ENCODE data around the gene INF2.

INF2 gene

DNA sequence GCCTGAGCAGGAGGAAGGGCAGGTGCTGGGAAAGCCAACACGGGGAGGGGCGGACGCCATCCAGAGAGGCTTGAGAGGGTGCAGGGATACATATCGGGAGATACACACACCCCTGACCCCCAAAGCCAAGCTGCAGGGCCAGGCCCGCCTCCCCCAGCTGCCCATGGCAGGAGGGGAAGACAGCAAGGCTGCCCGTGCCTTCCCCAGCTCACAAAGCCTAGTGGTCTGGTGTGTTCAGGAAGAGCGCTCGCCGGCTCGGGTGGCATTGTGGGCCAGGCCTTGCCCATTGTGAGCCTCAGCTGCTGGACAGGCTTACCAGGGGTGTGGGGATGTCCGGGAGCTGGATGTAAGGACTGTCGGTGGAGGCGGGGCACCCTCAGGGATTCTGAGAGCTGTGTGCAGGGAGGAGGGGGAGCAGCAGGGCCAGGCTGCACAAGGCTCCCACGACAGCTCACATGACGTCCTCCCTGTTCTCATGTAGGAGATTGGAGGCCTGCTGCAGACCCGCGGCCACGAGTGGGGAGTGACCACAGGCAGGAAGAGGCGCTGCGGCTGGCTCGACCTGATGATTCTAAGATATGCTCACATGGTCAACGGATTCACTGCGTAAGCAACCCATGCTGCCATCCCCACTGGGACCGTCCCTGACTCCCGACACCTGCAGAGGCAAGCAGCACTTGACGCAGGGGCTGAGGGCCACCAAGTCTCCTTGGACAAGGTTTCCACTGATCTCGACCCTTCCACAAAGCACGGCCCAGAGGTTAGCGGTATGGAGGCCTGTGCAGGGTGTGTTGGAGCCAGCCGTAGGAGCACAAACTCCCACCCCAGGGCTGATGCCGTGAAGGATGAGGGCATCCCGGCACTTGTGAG, 53.4 kb downstream of the INF2 start:
- TF ChIP-seq CTCF (IDR thresholded peaks at IDR 0.05; ENCODE audit: control insufficient read depth, insufficient read depth, low read depth, low read length, missing control alignments) = no peak
- H3K4me3 ChIP-seq (ENCODE audit: control insufficient read depth, low read depth, low read length) = no peak overlapping the region
- no peak for DNase-seq (ENCODE audit: low read depth)

- no peak overlapping the region for H3K4me3 ChIP-seq (ENCODE audit: control insufficient read depth, low read depth, low read length)
- TF ChIP-seq CTCF (IDR thresholded peaks at IDR 0.05; ENCODE audit: control insufficient read depth, insufficient read depth, low read depth, low read length, missing control alignments) = no peak
- no peak for DNase-seq (ENCODE audit: low read depth)
These were observed 54.3 kb downstream of the INF2 start for GRCh38 chr14:104743461-104744380.

GRCh38 chr14:104744484-104744883, 55.1 kb downstream of the INF2 start:
- no peak for TF ChIP-seq CTCF (IDR thresholded peaks at IDR 0.05; ENCODE audit: control insufficient read depth, insufficient read depth, low read depth, low read length, missing control alignments)
- no peak for DNase-seq (ENCODE audit: low read depth)
- no peak overlapping the region for H3K4me3 ChIP-seq (ENCODE audit: control insufficient read depth, low read depth, low read length)

DNA sequence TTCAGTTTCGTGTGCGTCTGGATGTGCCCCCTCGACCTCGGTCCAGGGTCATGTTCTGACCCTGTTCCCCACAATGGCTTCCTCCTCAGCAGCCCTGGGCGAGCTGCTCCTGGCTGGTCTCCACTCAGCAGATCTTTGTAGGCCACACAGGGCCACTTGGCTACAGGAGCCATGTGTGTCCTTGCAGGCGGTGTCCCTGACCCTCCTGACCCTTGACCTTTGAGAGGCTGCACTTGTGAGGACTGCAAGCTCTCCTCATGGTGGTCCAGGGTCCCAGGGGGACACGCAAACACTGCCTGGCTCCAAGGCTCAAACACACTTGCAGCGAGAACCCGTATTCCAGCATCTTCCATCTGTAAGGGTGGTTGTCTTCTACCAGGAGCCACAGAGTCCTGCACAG, 56.0 kb downstream of the INF2 start:
- H3K4me3 ChIP-seq (ENCODE audit: control insufficient read depth, low read depth, low read length) = no peak overlapping the region
- DNase-seq (ENCODE audit: low read depth) = no peak
- no peak for TF ChIP-seq CTCF (IDR thresholded peaks at IDR 0.05; ENCODE audit: control insufficient read depth, insufficient read depth, low read depth, low read length, missing control alignments)

GRCh38 chr14:104746071-104746545, 56.7 kb downstream of the INF2 start:
- DNase-seq (ENCODE audit: low read depth) = no peak
- no peak for TF ChIP-seq CTCF (IDR thresholded peaks at IDR 0.05; ENCODE audit: control insufficient read depth, insufficient read depth, low read depth, low read length, missing control alignments)
- H3K4me3 ChIP-seq (ENCODE audit: control insufficient read depth, low read depth, low read length) = no peak overlapping the region

- H3K4me3 ChIP-seq (ENCODE audit: control insufficient read depth, low read depth, low read length) = no peak overlapping the region
- no peak for TF ChIP-seq CTCF (IDR thresholded peaks at IDR 0.05; ENCODE audit: control insufficient read depth, insufficient read depth, low read depth, low read length, missing control alignments)
- DNase-seq (ENCODE audit: low read depth) = no peak
These were observed 57.6 kb downstream of the INF2 start for GRCh38 chr14:104746934-104747481.

Measured in AG09309 (cell line).